Mammary epithelial cell (primary cell): Measurements from ENCODE around the gene ATXN1.

ENCODE experiments used
- EZH2 ChIP-seq: IDR thresholded peaks from 2 replicates; pipeline ENCODE4 v1.6.1; 2012; ENCODE audit warnings: low read length, inconsistent platforms, borderline replicate concordance
- TF ChIP-seq, protein P1 (sequence below), 2 donors: IDR thresholded peaks in 1 of 2; conservative IDR thresholded peaks in 1 of 2; 2 replicates each; pipeline ENCODE4 v1.5.1; 2011 to 2012; ENCODE audit warnings: inconsistent platforms in 2 of 2, low read length in 2 of 2, mild to moderate bottlenecking in 2 of 2, control low read depth in 1 of 2, low read depth in 1 of 2; ENCODE audit not compliant: insufficient read depth in 1 of 2; ENCODE audit errors: extremely low read depth in 1 of 2

DNA sequence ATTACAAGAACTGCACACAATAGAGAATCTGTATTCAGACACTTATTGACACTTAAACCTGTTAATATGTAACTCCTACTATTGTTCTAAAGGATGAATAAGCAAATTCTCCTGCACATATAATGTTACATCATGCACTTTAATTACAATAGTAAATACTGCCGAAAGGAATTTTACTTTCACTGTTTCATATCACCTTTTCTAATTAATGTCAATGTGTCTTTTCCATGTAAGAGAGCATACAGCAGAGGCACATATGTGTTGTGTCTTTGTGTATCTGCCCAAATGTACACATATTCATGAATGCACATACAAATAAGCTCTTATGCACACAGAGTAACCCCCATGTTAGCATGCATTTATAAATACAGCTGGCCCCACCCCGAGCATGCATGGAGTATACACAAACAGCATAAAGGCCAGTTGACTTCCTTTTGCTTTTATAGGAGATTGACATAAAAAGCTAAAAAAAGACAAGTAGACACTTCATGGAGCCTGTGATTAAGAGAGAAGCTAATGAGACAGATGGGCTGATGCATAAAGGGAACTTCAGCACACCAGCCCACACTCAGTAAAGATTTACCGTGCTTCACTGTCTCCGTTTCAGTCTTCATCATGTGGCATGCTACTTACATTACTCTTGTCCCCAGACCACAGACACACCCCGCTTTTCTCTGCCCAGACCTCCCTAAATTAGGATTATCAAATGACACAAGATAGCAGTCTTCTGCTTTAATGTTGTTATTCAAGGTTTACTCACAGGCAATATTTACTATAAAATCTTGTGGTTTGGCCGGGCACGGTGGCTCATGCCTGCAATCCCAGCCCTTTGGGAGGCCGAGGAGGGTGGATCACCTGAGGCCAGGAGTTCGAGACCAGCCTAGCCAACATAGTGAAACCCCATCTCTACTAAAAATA, 184.6 kb downstream of the ATXN1 start:
- TF ChIP-seq, protein P1, sequence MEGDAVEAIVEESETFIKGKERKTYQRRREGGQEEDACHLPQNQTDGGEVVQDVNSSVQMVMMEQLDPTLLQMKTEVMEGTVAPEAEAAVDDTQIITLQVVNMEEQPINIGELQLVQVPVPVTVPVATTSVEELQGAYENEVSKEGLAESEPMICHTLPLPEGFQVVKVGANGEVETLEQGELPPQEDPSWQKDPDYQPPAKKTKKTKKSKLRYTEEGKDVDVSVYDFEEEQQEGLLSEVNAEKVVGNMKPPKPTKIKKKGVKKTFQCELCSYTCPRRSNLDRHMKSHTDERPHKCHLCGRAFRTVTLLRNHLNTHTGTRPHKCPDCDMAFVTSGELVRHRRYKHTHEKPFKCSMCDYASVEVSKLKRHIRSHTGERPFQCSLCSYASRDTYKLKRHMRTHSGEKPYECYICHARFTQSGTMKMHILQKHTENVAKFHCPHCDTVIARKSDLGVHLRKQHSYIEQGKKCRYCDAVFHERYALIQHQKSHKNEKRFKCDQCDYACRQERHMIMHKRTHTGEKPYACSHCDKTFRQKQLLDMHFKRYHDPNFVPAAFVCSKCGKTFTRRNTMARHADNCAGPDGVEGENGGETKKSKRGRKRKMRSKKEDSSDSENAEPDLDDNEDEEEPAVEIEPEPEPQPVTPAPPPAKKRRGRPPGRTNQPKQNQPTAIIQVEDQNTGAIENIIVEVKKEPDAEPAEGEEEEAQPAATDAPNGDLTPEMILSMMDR (conservative IDR thresholded peaks at IDR 0.05 in 1 of 2, IDR thresholded peaks at IDR 0.05 in 1 of 2; ENCODE audit: extremely low read depth in 1 of 2, insufficient read depth in 1 of 2, low read depth in 1 of 2, low read length in 2 of 2): no peak
- no peak for TF ChIP-seq EZH2
